HepG2 (cell line): ENCODE results near the gene DDX17. TPM values are rescaled to one million over a fixed set of nuclear protein-coding genes. Genes with fewer than 3 reads are reported as not detected.

Experiments
- BHLHE40 ChIP-seq: IDR thresholded peaks from 2 replicates; pipeline ENCODE4 v1.6.1; 2011; ENCODE audit warnings: low read length, improper control_type of control experiment
- CBX5 ChIP-seq: sonication (generic); formaldehyde crosslinking; IDR thresholded peaks from 2 replicates; pipeline ENCODE4 v1.4.0; 2020; ENCODE audit warnings: missing genetic modification reagents, borderline replicate concordance
- DR1 ChIP-seq: sonication (generic); formaldehyde crosslinking; IDR thresholded peaks from 2 replicates; pipeline ENCODE4 v1.8.0; 2021; ENCODE audit warnings: mild to moderate bottlenecking, missing genetic modification reagents, inconsistent platforms
- GATAD1 ChIP-seq: IDR thresholded peaks from 2 replicates; pipeline ENCODE4 v1.6.1; 2016; ENCODE audit warnings: missing genetic modification reagents, missing compliant biosample characterization
- HES4 ChIP-seq: sonication (generic); formaldehyde crosslinking; IDR thresholded peaks from 2 replicates; pipeline ENCODE4 v1.9.0; 2021; ENCODE audit warnings: mild to moderate bottlenecking, missing genetic modification reagents, borderline replicate concordance
- HNRNPUL1 ChIP-seq: fragments of 200-400 bp; formaldehyde crosslinking; IDR thresholded peaks from 2 replicates; pipeline ENCODE4 v1.6.1; 2017; ENCODE audit warnings: low read depth, mild to moderate bottlenecking, low read length, moderate library complexity
- KDM2A ChIP-seq: sonication (generic); formaldehyde crosslinking; IDR thresholded peaks from 2 replicates; pipeline ENCODE4 v1.4.0; 2020; ENCODE audit warnings: low read depth, missing genetic modification reagents, borderline replicate concordance
- PLRG1 ChIP-seq: fragments of 450-650 bp; conservative IDR thresholded peaks from 2 replicates; pipeline ENCODE4 v1.6.1; 2016
- POLR2AphosphoS5 ChIP-seq: IDR thresholded peaks from 2 replicates; pipeline ENCODE4 v1.6.1; 2012; ENCODE audit warnings: low read depth, low read length
- POLR2G ChIP-seq: fragments of 200-400 bp; formaldehyde crosslinking; IDR thresholded peaks from 2 replicates; pipeline ENCODE4 v1.6.1; 2018; ENCODE audit warnings: mild to moderate bottlenecking, low read depth, low read length, moderate library complexity
- RORA ChIP-seq: sonication (generic); formaldehyde crosslinking; IDR thresholded peaks from 2 replicates; pipeline ENCODE4 v1.5.0; 2020; ENCODE audit warnings: mild to moderate bottlenecking, missing genetic modification reagents, moderate library complexity
- RXRA ChIP-seq: sonication (generic); formaldehyde crosslinking; IDR thresholded peaks from 2 replicates; pipeline ENCODE4 v1.5.1; 2020; ENCODE audit warnings: missing genetic modification reagents
- TBX3 ChIP-seq: fragments of 450-650 bp; IDR thresholded peaks from 2 replicates; pipeline ENCODE4 v1.6.1; 2017; ENCODE audit warnings: antibody characterized with exemption, mild to moderate bottlenecking, inconsistent platforms, borderline replicate concordance
- ZBTB42 ChIP-seq: sonication (generic); formaldehyde crosslinking; IDR thresholded peaks from 2 replicates; pipeline ENCODE4 v1.5.0; 2020; ENCODE audit warnings: mild to moderate bottlenecking, missing genetic modification reagents
- ZBTB43 ChIP-seq: sonication (generic); formaldehyde crosslinking; conservative IDR thresholded peaks from 2 replicates; pipeline ENCODE4 v1.4.0; 2020; ENCODE audit warnings: missing genetic modification reagents
- ZEB1 ChIP-seq: IDR thresholded peaks from 2 replicates; pipeline ENCODE4 v1.6.1; 2012; ENCODE audit warnings: mild to moderate bottlenecking, low read depth, inconsistent platforms; ENCODE audit not compliant: insufficient replicate concordance
- ZNF207 ChIP-seq: fragments of 450-650 bp; IDR thresholded peaks from 2 replicates; pipeline ENCODE4 v1.6.1; 2016; ENCODE audit warnings: antibody characterized with exemption, borderline replicate concordance
- ZNF282 ChIP-seq: fragments of 450-650 bp; IDR thresholded peaks from 2 replicates; pipeline ENCODE4 v1.6.1; 2018; ENCODE audit not compliant: partially characterized antibody
- ZNF557 ChIP-seq: sonication (generic); formaldehyde crosslinking; IDR thresholded peaks from 2 replicates; pipeline ENCODE4 v1.4.0; 2020; ENCODE audit warnings: missing genetic modification reagents
- polyA plus RNA-seq, 8 experiments: library from polyadenylated mRNA; depleted of rRNA in 3 of 8; stranded (reverse) in 7 of 8; unstranded in 1 of 8; fragments of >200 nt; fragmentation: Illumina TruSeq in 4 of 8; extraction: Trizol in 4 of 8; gene quantifications; 2 replicates each; pipeline versions ENCODE4 v1.2.1 to v1.2.3, GENCODE V29; 2011 to 2016; ENCODE audit warnings: low read depth in 4 of 8, missing spikeins in 1 of 8, mixed read lengths in 1 of 8; ENCODE audit not compliant: insufficient read depth in 1 of 8
- total RNA-seq, 5 experiments: library from RNA; depleted of rRNA; stranded (reverse); fragments of >200 nt; fragmentation: Illumina TruSeq; extraction: Trizol; gene quantifications; 2 replicates each; pipeline ENCODE4 v1.2.3, GENCODE V29; 2016; ENCODE audit warnings: low read depth in 1 of 5
- TF ChIP-seq, protein P1 (sequence below): IDR thresholded peaks from 2 replicates; pipeline ENCODE4 v1.6.1; 2016; ENCODE audit warnings: missing compliant biosample characterization, missing genetic modification reagents, borderline replicate concordance

The DDX17 gene
- total and polyA plus RNA-seq, 2 of the 13 experiments (the other 11 are each of a cell fraction or from before 2014, with no cell fraction given): 238 to 344 TPM

DNA sequence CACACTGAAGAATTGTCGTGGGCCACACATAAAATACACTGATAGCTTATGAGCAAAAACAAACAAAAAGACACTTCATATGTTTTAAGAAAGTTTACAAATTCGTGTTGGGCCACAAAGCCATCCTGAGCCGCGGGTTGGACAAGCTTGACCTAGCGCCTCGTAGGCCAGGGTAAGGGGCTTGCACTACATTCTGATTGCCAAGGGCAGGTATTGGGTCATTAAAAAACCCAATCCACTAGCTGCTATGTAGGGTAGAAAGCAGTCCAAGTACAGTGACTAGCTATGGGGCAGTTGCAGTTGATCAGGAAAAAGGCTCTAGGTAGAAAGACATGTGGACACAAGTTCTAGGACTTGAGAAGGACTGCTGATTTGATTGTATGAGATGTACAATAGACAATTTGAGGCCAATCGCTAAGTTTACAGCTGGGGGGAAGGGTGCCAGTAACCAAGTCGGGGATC, 24.2 kb downstream of the DDX17 start (continued):
- TF ChIP-seq DR1 (CRISPR knock-in tag) (no peak), CBX5 (CRISPR knock-in tag) (no peak), KDM2A (CRISPR knock-in tag) (0 out of 2 replicates have a peak, but pooled peaks have one; percentile 26), GATAD1 (CRISPR knock-in tag) (no peak), HES4 (CRISPR knock-in tag) (no peak), ZNF207 (no peak), ZNF282 (no peak), ZEB1 (no peak), RORA (CRISPR knock-in tag) (no peak), BHLHE40 (no peak), TBX3 (no peak), POLR2AphosphoS5 (peak; percentile 58), PLRG1 (no peak), RXRA (CRISPR knock-in tag) (no peak), HNRNPUL1 (no peak), POLR2G (peak; percentile 71), ZNF557 (no peak), ZBTB42 (CRISPR knock-in tag) (no peak), ZBTB43 (CRISPR knock-in tag) (no peak)
- TF ChIP-seq, protein P1, sequence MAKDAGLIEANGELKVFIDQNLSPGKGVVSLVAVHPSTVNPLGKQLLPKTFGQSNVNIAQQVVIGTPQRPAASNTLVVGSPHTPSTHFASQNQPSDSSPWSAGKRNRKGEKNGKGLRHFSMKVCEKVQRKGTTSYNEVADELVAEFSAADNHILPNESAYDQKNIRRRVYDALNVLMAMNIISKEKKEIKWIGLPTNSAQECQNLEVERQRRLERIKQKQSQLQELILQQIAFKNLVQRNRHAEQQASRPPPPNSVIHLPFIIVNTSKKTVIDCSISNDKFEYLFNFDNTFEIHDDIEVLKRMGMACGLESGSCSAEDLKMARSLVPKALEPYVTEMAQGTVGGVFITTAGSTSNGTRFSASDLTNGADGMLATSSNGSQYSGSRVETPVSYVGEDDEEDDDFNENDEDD (CRISPR knock-in tag): no peak
